ENCODE data around the gene ARHGAP18.

ARHGAP18 gene

GRCh38 chr6:129709769-129710449 is at the start of gene ARHGAP18:
ARHGAP18 (minus strand) TSS chr6:129710177; CDS start chr6:129710136, 41 bp downstream.
- no peak for TF ChIP-seq CTCF (IDR thresholded peaks at IDR 0.05; ENCODE audit: insufficient read depth, low read depth, low read length, missing control alignments)
- DNase-seq (ENCODE audit: low read depth), result peak; percentile 95
- peak within 1 kb of the TSS; percentile 63 for H3K4me3 ChIP-seq (ENCODE audit: low read length)

- no peak for TF ChIP-seq CTCF (IDR thresholded peaks at IDR 0.05; ENCODE audit: insufficient read depth, low read depth, low read length, missing control alignments)
- no peak overlapping the region for H3K4me3 ChIP-seq (ENCODE audit: low read length)
Observed at GRCh38 chr6:129755787-129756186, 45.8 kb upstream of the ARHGAP18 start.

GRCh38 chr6:129754750-129755149 is 44.8 kb upstream of the ARHGAP18 start:
- no peak for TF ChIP-seq CTCF (IDR thresholded peaks at IDR 0.05; ENCODE audit: insufficient read depth, low read depth, low read length, missing control alignments)
- no peak for DNase-seq (ENCODE audit: low read depth)
- H3K4me3 ChIP-seq (ENCODE audit: low read length), result no peak overlapping the region

More at GRCh38 chr6:129755787-129756186, 45.8 kb upstream of the ARHGAP18 start:
- peak; percentile 41 for DNase-seq (ENCODE audit: low read depth)

DNA sequence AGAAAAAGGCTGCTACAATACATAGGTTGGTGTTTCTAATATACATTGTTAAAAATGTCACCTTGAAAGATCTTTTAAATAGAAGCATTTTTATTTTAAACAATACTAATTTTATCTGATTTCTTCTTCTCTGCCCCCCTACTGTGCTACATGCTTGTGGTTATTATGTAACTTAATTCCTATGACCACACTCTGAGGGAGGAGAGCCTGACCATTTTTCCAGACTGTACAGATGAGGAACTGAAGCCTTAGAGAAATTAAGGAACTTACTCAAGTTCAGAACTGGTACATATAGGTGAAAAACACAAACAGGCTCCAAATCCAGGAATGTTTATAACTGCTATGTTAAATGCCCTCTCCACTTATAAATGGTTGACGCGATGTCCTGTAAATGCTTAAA is 43.4 kb upstream of the ARHGAP18 start:
- no peak for TF ChIP-seq CTCF (IDR thresholded peaks at IDR 0.05; ENCODE audit: insufficient read depth, low read depth, low read length, missing control alignments)
- H3K4me3 ChIP-seq (ENCODE audit: low read length), result no peak overlapping the region
- no peak for DNase-seq (ENCODE audit: low read depth)

DNA sequence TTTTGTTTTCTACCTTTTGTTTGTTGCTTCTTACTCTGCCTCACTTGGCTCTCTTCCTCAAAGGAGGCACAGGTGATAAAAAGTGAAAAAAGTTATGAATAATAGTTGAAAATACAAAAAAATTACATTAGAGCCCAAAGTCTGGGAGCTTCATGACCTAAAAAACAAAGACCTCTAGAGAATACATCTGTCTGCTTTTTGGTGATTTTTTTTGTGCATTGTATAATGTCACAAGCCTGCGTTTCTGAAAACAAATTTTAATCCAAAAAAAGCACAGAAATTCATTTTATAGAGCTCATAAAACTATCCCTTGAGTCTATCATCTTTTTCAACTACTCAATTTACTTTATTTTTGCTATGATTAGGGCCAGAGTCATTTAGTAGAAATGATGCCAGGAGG is 41.4 kb upstream of the ARHGAP18 start:
- H3K4me3 ChIP-seq (ENCODE audit: low read length), result no peak overlapping the region
- DNase-seq (ENCODE audit: low read depth), result no peak
- no peak for TF ChIP-seq CTCF (IDR thresholded peaks at IDR 0.05; ENCODE audit: insufficient read depth, low read depth, low read length, missing control alignments)

DNA sequence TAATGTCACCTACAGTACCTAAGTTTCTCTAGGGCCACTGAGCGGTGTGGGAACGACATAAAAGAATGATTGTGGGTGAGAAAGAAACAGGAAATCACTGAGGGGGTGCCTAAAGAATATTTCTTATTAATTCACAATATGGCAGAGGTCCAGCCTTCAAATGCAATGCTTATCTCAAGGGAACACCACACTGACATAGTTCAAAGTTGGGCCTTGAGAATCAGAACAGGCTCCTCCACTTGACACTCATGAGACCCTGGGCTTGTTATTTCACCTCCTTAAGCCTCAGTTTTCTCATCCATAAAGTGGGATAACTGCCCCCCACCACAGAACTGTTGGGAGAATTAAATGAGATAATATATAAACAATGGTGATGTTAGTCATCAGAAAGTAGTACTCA is 40.4 kb upstream of the ARHGAP18 start:
- no peak for TF ChIP-seq CTCF (IDR thresholded peaks at IDR 0.05; ENCODE audit: insufficient read depth, low read depth, low read length, missing control alignments)
- H3K4me3 ChIP-seq (ENCODE audit: low read length), result no peak overlapping the region
- no peak for DNase-seq (ENCODE audit: low read depth)

GRCh38 chr6:129749749-129750120 is 39.8 kb upstream of the ARHGAP18 start:
- no peak overlapping the region for H3K4me3 ChIP-seq (ENCODE audit: low read length)
- TF ChIP-seq CTCF (IDR thresholded peaks at IDR 0.05; ENCODE audit: insufficient read depth, low read depth, low read length, missing control alignments), result no peak
- peak; percentile 76 for DNase-seq (ENCODE audit: low read depth)

Data from epithelial cell of esophagus (primary cell).